Osteoblast (primary cell): ENCODE results near the gene OGFOD1. TPM values are rescaled to one million over a fixed set of nuclear protein-coding genes. Genes with fewer than 3 reads are reported as not detected.

Source experiments
- DNase-seq: peaks from one replicate; pipeline ENCODE4 v3.0.0; 2011; ENCODE audit warnings: low spot score, mixed read lengths; ENCODE audit not compliant: insufficient read length; ENCODE audit errors: missing footprints
- H2AFZ ChIP-seq: 2 replicates; pipeline ENCODE4 v1.6.0; 2011; ENCODE audit warnings: mild to moderate bottlenecking, low read length
- H3K27ac ChIP-seq: 2 replicates; pipeline ENCODE4 v1.5.1; 2011; ENCODE audit warnings: mild to moderate bottlenecking, low read depth, low read length, moderate library complexity
- H3K27me3 ChIP-seq: 2 replicates; pipeline ENCODE4 v1.6.0; 2012; ENCODE audit warnings: mild to moderate bottlenecking, control low read depth, inconsistent platforms, low read length, moderate library complexity; ENCODE audit not compliant: insufficient read depth
- H3K36me3 ChIP-seq: 2 replicates; pipeline ENCODE4 v1.5.1; 2011; ENCODE audit warnings: mild to moderate bottlenecking, low read length, control low read depth, moderate library complexity; ENCODE audit not compliant: insufficient read depth
- H3K4me1 ChIP-seq: 2 replicates; pipeline ENCODE4 v1.5.1; 2011; ENCODE audit warnings: mild to moderate bottlenecking, low read length, control low read depth, moderate library complexity; ENCODE audit not compliant: insufficient read depth
- H3K4me2 ChIP-seq: 2 replicates; pipeline ENCODE4 v1.6.0; 2011; ENCODE audit warnings: mild to moderate bottlenecking, low read length; ENCODE audit not compliant: insufficient read depth
- H3K4me3 ChIP-seq: fragments of 200-600 bp; sonication (generic); 3 replicates; pipeline ENCODE4 v1.5.1; 2012; ENCODE audit warnings: mild to moderate bottlenecking, low read length, inconsistent platforms; ENCODE audit not compliant: insufficient read depth
- H3K79me2 ChIP-seq: 2 replicates; pipeline ENCODE4 v1.6.0; 2012; ENCODE audit warnings: mild to moderate bottlenecking, low read length, control low read depth, inconsistent platforms; ENCODE audit not compliant: insufficient read depth
- H3K9me3 ChIP-seq: 2 replicates; pipeline ENCODE4 v1.5.1; 2011; ENCODE audit warnings: low read depth, low read length, control low read depth
- H4K20me1 ChIP-seq: 2 replicates; pipeline ENCODE4 v1.6.0; 2012; ENCODE audit warnings: mild to moderate bottlenecking, low read length, control low read depth; ENCODE audit not compliant: insufficient read depth
- CTCF ChIP-seq: IDR thresholded peaks from 2 replicates; pipeline ENCODE4 v1.5.1; 2011; ENCODE audit warnings: mild to moderate bottlenecking, low read depth, low read length, moderate library complexity; ENCODE audit errors: extremely low read depth
- total RNA-seq: library from RNA; depleted of rRNA; stranded (reverse); fragments of >200 nt; gene quantifications from 2 replicates; pipeline ENCODE4 v1.2.3, GENCODE V29; 2012

The OGFOD1 gene
- total RNA-seq, 1 donor = 47.4 TPM

GRCh38 chr16:56426585-56426984, 24.8 kb upstream of the OGFOD1 start:
- TF ChIP-seq CTCF = no peak
- no peak overlapping the region for H3K4me2 ChIP-seq
- peaks cover 16% of the 10 kb centered on the region for H3K4me1 ChIP-seq
- H4K20me1 ChIP-seq = peaks cover 27% of the 10 kb centered on the region
- H3K79me2 ChIP-seq = peaks cover 35% of the 10 kb centered on the region
- no peak overlapping the region for H3K4me3 ChIP-seq
- peaks cover 5% of the 10 kb centered on the region for H3K36me3 ChIP-seq
- no peak for DNase-seq
- no peaks in the 10 kb centered on the region for H3K9me3 ChIP-seq
- no peak overlapping the region for H2AFZ ChIP-seq
- no peak overlapping the region for H3K27ac ChIP-seq
- no peaks in the 10 kb centered on the region for H3K27me3 ChIP-seq

- peaks cover 20% of the 10 kb centered on the region for H3K79me2 ChIP-seq
- no peaks in the 10 kb centered on the region for H3K9me3 ChIP-seq
- peaks cover 13% of the 10 kb centered on the region for H4K20me1 ChIP-seq
- H3K4me2 ChIP-seq = no peak overlapping the region
- no peak for TF ChIP-seq CTCF
- H2AFZ ChIP-seq = no peak overlapping the region
- DNase-seq = no peak
- H3K4me3 ChIP-seq = no peak overlapping the region
- no peak overlapping the region for H3K27ac ChIP-seq
- H3K27me3 ChIP-seq = no peaks in the 10 kb centered on the region
- peaks cover 9% of the 10 kb centered on the region for H3K4me1 ChIP-seq
- H3K36me3 ChIP-seq = peaks cover 19% of the 10 kb centered on the region
Observed at GRCh38 chr16:56428091-56428490, 23.3 kb upstream of the OGFOD1 start.

GRCh38 chr16:56436258-56436657, 15.1 kb upstream of the OGFOD1 start:
- H2AFZ ChIP-seq = no peak overlapping the region
- H3K9me3 ChIP-seq = no peaks in the 10 kb centered on the region
- no peak overlapping the region for H3K4me3 ChIP-seq
- H4K20me1 ChIP-seq = peaks cover 4% of the 10 kb centered on the region
- no peak for TF ChIP-seq CTCF
- H3K79me2 ChIP-seq = no peaks in the 10 kb centered on the region
- peaks cover 53% of the 10 kb centered on the region for H3K36me3 ChIP-seq
- H3K4me2 ChIP-seq = no peak overlapping the region
- no peak overlapping the region for H3K27ac ChIP-seq
- no peaks in the 10 kb centered on the region for H3K27me3 ChIP-seq
- DNase-seq = no peak
- no peaks in the 10 kb centered on the region for H3K4me1 ChIP-seq

GRCh38 chr16:56438038-56438437, 13.3 kb upstream of the OGFOD1 start:
- H3K36me3 ChIP-seq = peaks cover 40% of the 10 kb centered on the region
- no peak for DNase-seq

More at GRCh38 chr16:56438038-56438437, 13.3 kb upstream of the OGFOD1 start:
- H3K79me2 ChIP-seq = peaks cover 3% of the 10 kb centered on the region
- H4K20me1 ChIP-seq = peaks cover 3% of the 10 kb centered on the region
- H3K27ac ChIP-seq = no peak overlapping the region
- no peak overlapping the region for H2AFZ ChIP-seq
- H3K9me3 ChIP-seq = no peaks in the 10 kb centered on the region
- no peak for TF ChIP-seq CTCF
- H3K4me1 ChIP-seq = no peaks in the 10 kb centered on the region
- no peaks in the 10 kb centered on the region for H3K27me3 ChIP-seq
- H3K4me3 ChIP-seq = no peak overlapping the region
- H3K4me2 ChIP-seq = no peak overlapping the region
